CD8-positive, alpha-beta memory T cell (primary cell): ENCODE data around the gene TMEM179. TPM values are rescaled to one million over a fixed set of nuclear protein-coding genes. Genes with fewer than 3 reads are reported as not detected.
"Not testable (repeated sequence)": the region's sequence is repeated elsewhere in the genome, so short reads cannot be mapped to it uniquely, and the experiment has no call there.

Source experiments
- CTCF ChIA-PET: fragments of 350-600 bp; sonication (Branson Sonifier 250); formaldehyde crosslinking; loops from one replicate; lab custom pipeline; 2021; ENCODE audit warnings: antibody characterized with exemption; lab: Charles Lee
- POLR2A ChIA-PET: fragments of 350-600 bp; sonication (Branson Sonifier 250); formaldehyde crosslinking; loops from one replicate; lab custom pipeline; 2021; ENCODE audit warnings: antibody characterized with exemption; lab: Charles Lee
- DNase-seq, 5 donors: peaks; one replicate each; pipeline versions ENCODE4 v3.0.0 to v3.0.0-alpha.2; 2020 to 2022; ENCODE audit warnings: mixed read lengths in 1 of 5
- H3K27ac ChIP-seq: one replicate; pipeline ENCODE4 v1.7.0; 2013; ENCODE audit warnings: low read depth, mild to moderate bottlenecking, low read length, moderate library complexity
- H3K27me3 ChIP-seq: 2 replicates; pipeline ENCODE4 v1.7.0; 2013; ENCODE audit warnings: low read length, mild to moderate bottlenecking; ENCODE audit not compliant: insufficient read depth, poor library complexity, severe bottlenecking
- H3K36me3 ChIP-seq: 2 replicates; pipeline ENCODE4 v1.7.0; 2013; ENCODE audit warnings: mild to moderate bottlenecking, low read length, moderate library complexity; ENCODE audit not compliant: insufficient read depth
- H3K4me1 ChIP-seq: 2 replicates; pipeline ENCODE4 v1.7.0; 2013; ENCODE audit warnings: mild to moderate bottlenecking, low read length, moderate library complexity; ENCODE audit not compliant: insufficient read depth
- H3K4me3 ChIP-seq: 2 replicates; pipeline ENCODE4 v1.7.0; 2013; ENCODE audit warnings: mild to moderate bottlenecking, low read length
- H3K9me3 ChIP-seq: 2 replicates; pipeline ENCODE4 v1.7.0; 2013; ENCODE audit warnings: mild to moderate bottlenecking, low read length
- H3K27ac Mint-ChIP-seq, 8 donors: one replicate each; pipeline ENCODE4 v1.8.0; 2020 to 2021; ENCODE audit warnings: mixed read lengths in 8 of 8, mild to moderate bottlenecking in 6 of 8, inconsistent platforms in 3 of 8, moderate library complexity in 3 of 8
- H3K27me3 Mint-ChIP-seq, 2 donors: one replicate each; pipeline ENCODE4 v1.8.0; 2020 to 2021; ENCODE audit warnings: mixed read lengths in 2 of 2, mild to moderate bottlenecking in 1 of 2, moderate library complexity in 1 of 2
- H3K36me3 Mint-ChIP-seq, 3 donors: one replicate each; pipeline ENCODE4 v1.8.0; 2020 to 2021; ENCODE audit warnings: mixed read lengths in 3 of 3, inconsistent platforms in 1 of 3, mild to moderate bottlenecking in 1 of 3
- H3K4me1 Mint-ChIP-seq, 3 donors: one replicate each; pipeline ENCODE4 v1.8.0; 2020 to 2021; ENCODE audit warnings: mixed read lengths in 3 of 3, inconsistent platforms in 1 of 3, mild to moderate bottlenecking in 1 of 3
- H3K4me3 Mint-ChIP-seq, 7 donors: one replicate each; pipeline ENCODE4 v1.8.0; 2020 to 2021; ENCODE audit warnings: mixed read lengths in 7 of 7, mild to moderate bottlenecking in 6 of 7, moderate library complexity in 4 of 7, inconsistent platforms in 2 of 7
- H3K9me3 Mint-ChIP-seq, 5 donors: one replicate each; pipeline ENCODE4 v1.8.0; 2020 to 2022; ENCODE audit warnings: mixed read lengths in 5 of 5, mild to moderate bottlenecking in 3 of 5, moderate library complexity in 2 of 5, inconsistent platforms in 1 of 5
- polyA plus RNA-seq: library from polyadenylated mRNA; unstranded; fragments of 300-500 nt; fragmentation: Illumina TruSeq; gene quantifications from one replicate; pipeline ENCODE4 v1.2.3, GENCODE V29; 2021
- total RNA-seq, 2 experiments: library from RNA; stranded (reverse); gene quantifications; one replicate each; pipeline ENCODE4 v1.2.3, GENCODE V29; 2021

The TMEM179 gene
- total RNA-seq, result under 1 TPM in 1 of 2 experiments, not detected in 1; 0.31 TPM
- polyA plus RNA-seq, result not detected

DNA sequence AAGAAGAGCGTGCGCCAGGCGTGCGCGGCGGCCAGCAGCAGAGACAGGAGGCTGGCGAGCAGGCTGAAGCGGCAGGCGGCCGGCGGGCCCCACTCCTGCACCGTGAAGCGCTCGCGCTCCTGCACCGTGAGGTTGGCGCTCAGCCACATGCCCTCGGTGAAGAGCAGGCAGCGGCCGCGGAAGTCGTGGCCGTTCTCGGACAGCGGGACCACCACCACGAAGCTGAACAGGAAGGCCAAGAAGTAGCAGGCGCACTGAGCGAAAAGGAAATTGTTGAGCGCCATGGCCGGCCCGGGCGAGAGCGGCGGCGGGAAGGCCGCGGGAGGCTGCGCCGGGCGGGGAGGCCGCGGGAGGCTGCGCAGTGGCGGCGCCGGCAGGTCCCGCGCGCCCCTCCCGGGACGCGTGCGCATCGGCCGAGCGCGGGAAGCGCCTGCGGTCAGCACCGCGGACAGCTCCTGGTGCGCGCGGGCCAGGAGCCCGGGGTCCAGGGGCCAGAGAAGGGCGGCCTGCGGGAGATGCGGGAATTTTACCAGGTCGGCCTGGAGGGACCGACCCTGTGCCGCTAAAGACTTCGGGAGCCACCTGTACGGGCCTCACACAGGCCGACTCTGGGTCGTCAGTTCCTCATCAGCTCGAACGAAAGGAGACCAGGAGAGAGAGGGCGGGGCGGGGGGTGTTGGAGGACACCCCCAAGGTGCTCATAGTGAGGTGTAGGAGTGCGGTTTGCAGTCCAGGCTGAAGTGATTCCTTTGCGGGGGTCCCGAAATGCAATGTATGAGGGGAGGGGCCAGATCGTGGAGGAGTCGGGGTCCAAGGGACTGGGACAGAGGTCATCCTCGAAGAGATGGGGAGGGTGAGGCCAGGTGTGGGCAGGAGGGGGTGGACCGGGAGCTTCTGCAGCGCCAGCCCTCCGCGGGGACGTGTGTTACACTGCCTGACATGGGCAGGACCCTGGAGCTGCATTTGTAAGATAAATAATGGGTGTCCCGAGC is at the start of gene TMEM179:
TMEM179 (minus strand) TSS at position 315 of the 992 bp plus-strand sequence; CDS start at position 284, 31 bp downstream.
- Mint-ChIP-seq H3K27me3 (peaks cover 38 to 69% of the 10 kb centered on the region in 2 donors), H3K36me3 (no peaks in the 10 kb centered on the region), H3K4me3 (no peak within 1 kb of the TSS), H3K4me1 (peaks cover 0 to 3% (median 0%) of the 10 kb centered on the region in 3 donors), H3K9me3 (no peaks in the 10 kb centered on the region), H3K27ac (no peak within 1 kb of the TSS)
- Histone ChIP-seq H3K9me3 (no peaks in the 10 kb centered on the region), H3K36me3 (no peaks in the 10 kb centered on the region), H3K27me3 (no peaks in the 10 kb centered on the region), H3K4me1 (no peaks in the 10 kb centered on the region), H3K27ac (no peak within 1 kb of the TSS), H3K4me3 (no peak within 1 kb of the TSS)
- no peak for DNase-seq
- POLR2A ChIA-PET, result no interaction called here
- CTCF ChIA-PET, result no interaction called here

DNA sequence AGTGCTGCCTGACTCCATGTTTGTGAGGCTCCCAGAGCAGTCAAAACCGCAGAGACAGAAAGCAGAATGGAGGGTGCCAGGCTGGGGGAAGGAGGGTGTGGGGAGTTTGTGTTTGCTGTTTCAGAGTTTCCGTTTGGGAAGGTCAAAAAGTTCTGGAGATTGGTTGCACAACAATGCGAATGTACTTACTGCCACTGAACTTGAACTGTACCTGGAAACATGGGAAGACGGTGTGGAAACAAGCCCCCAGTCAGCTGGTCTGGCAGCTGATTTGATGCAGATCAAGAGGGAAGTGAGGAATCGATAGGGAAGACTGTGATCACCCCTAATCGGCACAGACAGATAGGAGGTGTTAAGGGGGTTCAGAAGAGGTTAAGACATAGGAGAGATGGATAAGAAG is 49.5 kb upstream of the TMEM179 start:
- no peak for DNase-seq
- no peaks in the 10 kb centered on the region for H3K9me3 ChIP-seq
- POLR2A ChIA-PET, result no interaction called here
- peaks cover 2% of the 10 kb centered on the region for H3K27me3 ChIP-seq
- H3K4me1 ChIP-seq, result peaks cover 13% of the 10 kb centered on the region
- Mint-ChIP-seq H3K9me3 (peaks cover 0 to 4% (median 0%) of the 10 kb centered on the region in 5 donors), H3K4me3 (no peak overlapping the region), H3K27me3 (peaks cover 15 to 30% of the 10 kb centered on the region in 2 donors), H3K27ac (no peak overlapping the region), H3K4me1 (peaks cover 3 to 9% (median 5%) of the 10 kb centered on the region in 3 donors), H3K36me3 (no peaks in the 10 kb centered on the region)
- H3K27ac ChIP-seq, result no peak overlapping the region
- no peak overlapping the region for H3K4me3 ChIP-seq
- no peaks in the 10 kb centered on the region for H3K36me3 ChIP-seq
- CTCF ChIA-PET, result no interaction called here

DNA sequence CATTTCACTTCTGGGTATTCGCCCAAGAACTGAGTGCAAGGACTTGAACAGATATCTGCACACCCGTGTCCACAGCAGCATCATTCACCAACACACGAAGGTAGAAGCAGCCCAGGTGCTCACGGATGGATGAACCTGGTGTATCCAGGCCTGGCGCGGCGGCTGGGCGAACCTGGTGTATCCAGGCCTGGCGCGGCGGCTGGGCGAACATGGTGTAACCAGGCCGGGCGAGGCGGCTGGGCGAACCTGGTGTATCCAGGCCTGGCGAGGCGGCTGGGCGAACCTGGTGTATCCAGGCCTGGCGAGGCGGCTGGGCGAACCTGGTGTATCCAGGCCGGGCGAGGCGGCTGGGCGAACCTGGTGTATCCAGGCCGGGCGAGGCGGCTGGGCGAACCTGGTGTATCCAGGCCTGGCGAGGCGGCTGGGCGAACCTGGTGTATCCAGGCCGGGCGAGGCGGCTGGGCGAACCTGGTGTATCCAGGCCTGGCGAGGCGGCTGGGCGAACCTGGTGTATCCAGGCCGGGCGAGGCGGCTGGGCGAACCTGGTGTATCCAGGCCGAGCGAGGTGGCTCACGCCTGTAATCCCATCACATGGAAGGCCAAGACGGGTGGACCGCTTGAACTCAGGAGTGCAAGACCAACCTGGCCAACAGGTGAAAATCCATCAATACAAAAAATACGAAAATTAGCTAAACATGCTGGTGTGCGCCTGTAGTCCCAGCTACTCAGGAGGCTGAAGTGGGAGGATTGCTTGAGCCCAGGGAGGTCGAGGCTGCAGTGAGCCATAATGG is 48.8 kb upstream of the TMEM179 start:
- H3K4me1 ChIP-seq, result peaks cover 13% of the 10 kb centered on the region
- H3K27ac Mint-ChIP-seq, H3K36me3 Mint-ChIP-seq, POLR2A ChIA-PET, H3K27me3 ChIP-seq, H3K4me3 ChIP-seq, H3K36me3 ChIP-seq, DNase-seq, CTCF ChIA-PET, H3K4me3 Mint-ChIP-seq, H3K27ac ChIP-seq, H3K4me1 Mint-ChIP-seq, H3K9me3 ChIP-seq, H3K9me3 Mint-ChIP-seq: not testable (repeated sequence)
- H3K27me3 Mint-ChIP-seq, result peaks cover 15 to 33% of the 10 kb centered on the region in 2 donors

DNA sequence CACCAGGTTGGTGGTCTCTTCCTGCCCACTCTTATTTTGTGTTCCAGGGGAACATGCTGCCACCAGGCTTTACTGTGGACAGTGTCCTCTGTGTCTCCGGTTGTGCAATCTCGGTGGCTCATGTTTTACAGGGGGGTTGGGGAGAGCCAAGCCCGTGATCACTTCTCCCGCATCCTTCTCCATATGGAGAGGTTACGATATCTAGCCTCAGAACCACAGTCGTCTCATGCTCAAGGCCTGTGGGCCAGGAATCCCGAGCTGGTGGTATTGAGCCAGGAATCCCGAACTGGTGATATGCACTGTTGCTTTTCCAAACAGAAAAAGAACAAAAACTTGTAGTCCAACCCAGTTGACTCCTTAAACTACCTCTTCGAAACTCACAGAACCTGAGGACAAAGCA is 47.8 kb upstream of the TMEM179 start:
- Histone ChIP-seq H3K4me1 (peaks cover 6% of the 10 kb centered on the region), H3K4me3 (no peak overlapping the region), H3K36me3 (no peaks in the 10 kb centered on the region), H3K27me3 (no peaks in the 10 kb centered on the region), H3K27ac (no peak overlapping the region), H3K9me3 (no peaks in the 10 kb centered on the region)
- peaks cover 0 to 6% (median 3%) of the 10 kb centered on the region in 3 donors for H3K4me1 Mint-ChIP-seq
- peaks cover 0 to 4% (median 0%) of the 10 kb centered on the region in 5 donors for H3K9me3 Mint-ChIP-seq
- H3K4me3 Mint-ChIP-seq, result no peak overlapping the region
- no peak overlapping the region for H3K27ac Mint-ChIP-seq
- ChIA-PET POLR2A (no interaction called here), CTCF (interaction anchor here (1.6 kb wide), 1 partner anchor 8 kb away, joined by 5 read pairs; no protein-coding TSS in a partner anchor)
- H3K27me3 Mint-ChIP-seq, result peaks cover 8 to 26% of the 10 kb centered on the region in 2 donors
- H3K36me3 Mint-ChIP-seq, result no peaks in the 10 kb centered on the region
- no peak for DNase-seq

DNA sequence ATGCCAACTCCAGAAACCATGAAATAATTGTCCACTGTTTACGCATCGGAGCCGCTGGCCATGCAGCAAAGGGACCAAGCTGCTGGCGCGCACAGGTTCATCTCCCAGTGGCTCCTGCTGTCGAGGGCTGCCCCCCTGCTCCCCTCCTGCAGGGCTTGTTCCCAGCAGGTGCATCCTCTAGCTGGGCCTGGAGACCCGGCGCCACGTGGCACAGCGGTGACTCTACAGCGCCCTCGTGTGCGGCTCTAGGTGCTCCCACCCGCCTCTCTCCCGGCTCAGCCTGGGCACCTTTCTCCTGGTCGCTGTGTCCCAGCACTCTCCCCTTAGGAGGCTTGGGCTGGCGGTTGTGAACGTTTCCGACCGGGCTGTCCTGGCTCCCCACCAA is 47.3 kb upstream of the TMEM179 start:
- Mint-ChIP-seq H3K4me3 (no peak overlapping the region), H3K27ac (no peak overlapping the region), H3K9me3 (peaks cover 0 to 4% (median 0%) of the 10 kb centered on the region in 5 donors), H3K27me3 (peaks cover 8 to 26% of the 10 kb centered on the region in 2 donors), H3K4me1 (peaks cover 0 to 6% (median 3%) of the 10 kb centered on the region in 3 donors), H3K36me3 (no peaks in the 10 kb centered on the region)
- no peak overlapping the region for H3K27ac ChIP-seq
- H3K27me3 ChIP-seq, result no peaks in the 10 kb centered on the region
- H3K4me1 ChIP-seq, result peaks cover under 1% of the 10 kb centered on the region
- CTCF ChIA-PET, result interaction anchor here (1.6 kb wide), 1 partner anchor 9 kb away, joined by 5 read pairs; no protein-coding TSS in a partner anchor
- no peak overlapping the region for H3K4me3 ChIP-seq
- H3K9me3 ChIP-seq, result no peaks in the 10 kb centered on the region
- POLR2A ChIA-PET, result no interaction called here
- H3K36me3 ChIP-seq, result no peaks in the 10 kb centered on the region
- DNase-seq, result no peak

DNA sequence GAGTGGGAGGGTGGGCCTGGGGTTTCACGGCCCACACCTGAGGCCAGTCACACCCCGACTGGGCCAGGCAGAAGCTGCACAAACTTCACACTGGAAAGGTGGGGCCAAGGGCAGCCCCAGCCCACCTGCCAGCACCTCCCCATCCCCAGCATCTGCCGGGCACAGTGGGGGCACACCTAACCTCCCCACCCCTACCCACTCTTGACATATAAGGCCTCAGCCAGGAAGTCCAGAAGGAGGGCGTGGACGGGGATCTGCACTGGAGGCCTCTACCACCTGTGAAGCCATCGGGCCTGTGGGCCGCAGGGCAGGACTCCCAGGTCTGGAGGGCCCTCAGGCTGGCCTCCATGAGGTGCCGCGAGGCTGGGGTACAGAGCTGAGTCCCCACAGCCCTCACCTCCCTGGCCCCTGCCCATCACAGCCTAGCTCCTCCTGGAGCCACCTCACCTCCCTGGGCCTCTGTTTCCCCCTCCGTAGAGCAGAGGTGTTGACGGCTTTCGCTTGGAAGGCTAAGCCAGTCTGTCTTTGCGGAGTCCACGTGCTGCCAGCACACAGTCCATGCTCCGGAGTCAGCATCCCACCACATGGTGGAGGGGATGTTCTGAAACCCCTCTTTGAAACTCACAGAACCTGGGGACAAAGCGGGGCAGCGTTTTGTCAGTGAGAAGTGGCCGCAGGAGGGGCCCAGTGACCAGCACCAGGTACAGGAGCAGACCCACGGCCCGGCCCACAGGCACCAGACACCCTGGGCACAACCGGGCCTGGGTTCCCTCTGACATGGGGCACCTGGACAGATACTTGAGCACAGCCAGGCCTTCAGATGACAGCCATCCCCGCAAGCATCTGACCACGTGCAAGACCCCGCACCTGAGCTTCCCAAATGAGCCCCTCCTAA is 46.7 kb upstream of the TMEM179 start:
- no peaks in the 10 kb centered on the region for H3K36me3 ChIP-seq
- Mint-ChIP-seq H3K36me3 (no peaks in the 10 kb centered on the region), H3K4me3 (no peak overlapping the region), H3K27ac (no peak overlapping the region), H3K27me3 (peaks cover 8 to 26% of the 10 kb centered on the region in 2 donors), H3K9me3 (peaks cover 0 to 4% (median 0%) of the 10 kb centered on the region in 5 donors), H3K4me1 (peaks cover 0 to 6% (median 3%) of the 10 kb centered on the region in 3 donors)
- H3K27ac ChIP-seq, result no peak overlapping the region
- no peak for DNase-seq
- H3K4me3 ChIP-seq, result no peak overlapping the region
- H3K27me3 ChIP-seq, result no peaks in the 10 kb centered on the region
- H3K9me3 ChIP-seq, result no peaks in the 10 kb centered on the region
- POLR2A ChIA-PET, result no interaction called here
- CTCF ChIA-PET, result interaction anchor here (0.6 to 1.6 kb wide), 3 partner anchors 9 to 384 kb away, joined by 3 to 5 read pairs (median 3); no protein-coding TSS in a partner anchor
- H3K4me1 ChIP-seq, result no peaks in the 10 kb centered on the region
